HG03159 (cell line): ENCODE results near the gene NUMB.

Experiments
- ATAC-seq: cut with Tn5 transposase; IDR thresholded peaks from one replicate; pipeline ENCODE4 v1.9.1; 2021; ENCODE audit warnings: mild to moderate bottlenecking, moderate library complexity; ENCODE audit not compliant: unreplicated experiment

The NUMB gene

GRCh38 chr14:73458183-73458976 lies at the start of gene NUMB:
Gene NUMB, minus strand, starts transcription at chr14:73458546. Its CDS starts 102,795 bp downstream, at chr14:73355751.
- ATAC-seq: peak; percentile 94

GRCh38 chr14:73503648-73504047 lies 45.3 kb upstream of the NUMB start:
- ATAC-seq: no peak

- ATAC-seq: no peak
Measured at GRCh38 chr14:73502017-73502619, 43.8 kb upstream of the NUMB start.

- no peak for ATAC-seq
Measured at GRCh38 chr14:73500360-73500759, 42.0 kb upstream of the NUMB start.

GRCh38 chr14:73494593-73494992 lies 36.2 kb upstream of the NUMB start:
- no peak for ATAC-seq

GRCh38 chr14:73492670-73493069 lies 34.3 kb upstream of the NUMB start:
- no peak for ATAC-seq

- no peak for ATAC-seq
Measured at GRCh38 chr14:73492043-73492552, 33.8 kb upstream of the NUMB start.

GRCh38 chr14:73491256-73492042 lies 33.1 kb upstream of the NUMB start:
- ATAC-seq: peak; percentile 56

- ATAC-seq: no peak
Measured at GRCh38 chr14:73489481-73490175, 31.3 kb upstream of the NUMB start.

- ATAC-seq: no peak
Measured at GRCh38 chr14:73478684-73479083, 20.3 kb upstream of the NUMB start.

GRCh38 chr14:73477618-73478266 lies 19.4 kb upstream of the NUMB start:
- no peak for ATAC-seq

GRCh38 chr14:73476451-73476931 lies 18.1 kb upstream of the NUMB start:
- no peak for ATAC-seq

- ATAC-seq: no peak
Measured at GRCh38 chr14:73474952-73475351, 16.6 kb upstream of the NUMB start.

GRCh38 chr14:73472185-73473114 lies 14.1 kb upstream of the NUMB start:
- ATAC-seq: no peak

GRCh38 chr14:73471582-73472184 lies 13.3 kb upstream of the NUMB start:
- no peak for ATAC-seq

GRCh38 chr14:73468828-73469375 lies 10.6 kb upstream of the NUMB start:
- no peak for ATAC-seq

- ATAC-seq: no peak
Measured at GRCh38 chr14:73467800-73468199, 9.5 kb upstream of the NUMB start.

- ATAC-seq: no peak
Measured at GRCh38 chr14:73467377-73467776, 9.0 kb upstream of the NUMB start.
